Brain microvascular endothelial cell (primary cell): ENCODE measurements around the gene CRB2.

Experiments
- DNase-seq: peaks from one replicate; pipeline ENCODE4 v3.0.0-alpha.2; 2020
- H3K27ac ChIP-seq: fragments of 250-450 bp; sonication (Bioruptor Pico); 2 replicates; pipeline ENCODE4 v1.5.1; 2020; ENCODE audit warnings: mild to moderate bottlenecking, moderate library complexity
- H3K27me3 ChIP-seq: fragments of 250-450 bp; sonication (Bioruptor Pico); replicated peaks from 2 replicates; pipeline ENCODE4 v1.5.1; 2020; ENCODE audit warnings: mild to moderate bottlenecking
- H3K36me3 ChIP-seq: fragments of 250-450 bp; sonication (Bioruptor Pico); replicated peaks from 2 replicates; pipeline ENCODE4 v1.5.1; 2020; ENCODE audit warnings: mild to moderate bottlenecking
- H3K4me3 ChIP-seq: 2 replicates; pipeline ENCODE4 v1.5.1; 2011; ENCODE audit warnings: low read depth, mild to moderate bottlenecking, control low read depth, low read length, moderate library complexity
- in situ Hi-C: cut with HindIII; loops from 2 replicates; pipeline ENCODE4 v1.10.0; 2017; ENCODE audit warnings: low sequenced_read_pairs, low pct_ligation_motif_present
- TF ChIP-seq, protein P1 (sequence below): IDR thresholded peaks from 2 replicates; pipeline ENCODE4 v1.5.1; 2011; ENCODE audit warnings: low read depth, mild to moderate bottlenecking, moderate library complexity, low read length, control low read depth, inconsistent platforms; ENCODE audit errors: missing control alignments

CRB2 gene

DNA sequence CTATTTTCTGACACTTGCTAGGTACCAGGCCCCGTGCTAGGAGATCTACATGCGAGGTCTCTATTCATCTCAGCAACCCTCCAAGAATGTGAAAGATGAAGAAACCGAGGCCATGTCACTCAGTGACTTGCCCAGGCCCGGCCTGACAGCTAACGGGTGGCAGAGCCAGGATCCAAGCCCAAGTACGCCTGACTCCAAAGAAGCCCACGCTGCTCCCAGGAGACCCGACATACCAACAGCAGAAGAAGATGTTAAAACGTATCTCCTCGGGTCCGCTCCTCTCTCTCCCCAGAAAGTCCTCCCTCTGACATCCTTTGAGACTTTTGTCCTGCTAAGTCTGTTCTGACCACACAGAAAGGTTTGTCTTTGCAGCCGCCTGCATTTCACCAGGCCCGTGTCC is 65.2 kb downstream of the CRB2 start:
- no peak for DNase-seq
- no peaks in the 10 kb centered on the region for H3K27me3 ChIP-seq
- H3K4me3 ChIP-seq, result no peak overlapping the region
- no peaks in the 10 kb centered on the region for H3K36me3 ChIP-seq
- H3K27ac ChIP-seq, result no peak overlapping the region
- TF ChIP-seq, protein P1, sequence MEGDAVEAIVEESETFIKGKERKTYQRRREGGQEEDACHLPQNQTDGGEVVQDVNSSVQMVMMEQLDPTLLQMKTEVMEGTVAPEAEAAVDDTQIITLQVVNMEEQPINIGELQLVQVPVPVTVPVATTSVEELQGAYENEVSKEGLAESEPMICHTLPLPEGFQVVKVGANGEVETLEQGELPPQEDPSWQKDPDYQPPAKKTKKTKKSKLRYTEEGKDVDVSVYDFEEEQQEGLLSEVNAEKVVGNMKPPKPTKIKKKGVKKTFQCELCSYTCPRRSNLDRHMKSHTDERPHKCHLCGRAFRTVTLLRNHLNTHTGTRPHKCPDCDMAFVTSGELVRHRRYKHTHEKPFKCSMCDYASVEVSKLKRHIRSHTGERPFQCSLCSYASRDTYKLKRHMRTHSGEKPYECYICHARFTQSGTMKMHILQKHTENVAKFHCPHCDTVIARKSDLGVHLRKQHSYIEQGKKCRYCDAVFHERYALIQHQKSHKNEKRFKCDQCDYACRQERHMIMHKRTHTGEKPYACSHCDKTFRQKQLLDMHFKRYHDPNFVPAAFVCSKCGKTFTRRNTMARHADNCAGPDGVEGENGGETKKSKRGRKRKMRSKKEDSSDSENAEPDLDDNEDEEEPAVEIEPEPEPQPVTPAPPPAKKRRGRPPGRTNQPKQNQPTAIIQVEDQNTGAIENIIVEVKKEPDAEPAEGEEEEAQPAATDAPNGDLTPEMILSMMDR, result no peak
- in situ Hi-C loops, result no loop called here

DNA sequence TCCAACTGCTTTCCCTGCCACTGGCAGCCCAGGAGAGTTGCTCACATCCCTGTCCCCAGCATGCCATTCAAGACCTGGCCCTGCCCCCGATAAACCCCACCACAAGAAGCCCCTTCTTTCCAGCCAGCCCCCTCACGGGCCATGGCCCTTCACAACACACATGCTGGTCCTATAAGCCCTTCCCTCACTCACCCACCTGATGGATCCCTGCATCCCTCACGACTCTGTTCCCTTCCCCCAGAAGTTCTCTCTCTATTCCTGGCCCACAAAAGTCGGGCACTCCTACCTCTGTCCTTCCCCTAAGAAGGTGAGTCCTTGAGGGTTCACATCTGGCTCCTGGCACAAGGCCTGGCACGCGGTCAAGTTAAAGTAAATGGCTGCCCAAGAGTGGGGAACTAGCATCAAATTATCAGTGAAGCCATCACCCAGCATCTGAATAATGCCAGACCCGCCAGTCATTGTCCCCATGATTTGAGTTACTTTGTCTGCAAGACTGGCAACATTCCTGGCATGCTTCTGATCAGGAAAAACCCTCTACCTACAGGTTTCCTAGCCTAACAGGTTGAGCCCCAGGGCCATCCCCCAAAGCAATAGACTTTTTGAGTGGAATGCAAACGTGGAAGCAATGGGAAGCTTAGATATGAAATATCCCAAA is 65.9 kb downstream of the CRB2 start:
- in situ Hi-C loops, result no loop called here
- H3K27ac ChIP-seq, result no peak overlapping the region
- DNase-seq, result no peak
- H3K4me3 ChIP-seq, result no peak overlapping the region
- H3K27me3 ChIP-seq, result no peaks in the 10 kb centered on the region
- TF ChIP-seq, protein P1, result no peak
- no peaks in the 10 kb centered on the region for H3K36me3 ChIP-seq

DNA sequence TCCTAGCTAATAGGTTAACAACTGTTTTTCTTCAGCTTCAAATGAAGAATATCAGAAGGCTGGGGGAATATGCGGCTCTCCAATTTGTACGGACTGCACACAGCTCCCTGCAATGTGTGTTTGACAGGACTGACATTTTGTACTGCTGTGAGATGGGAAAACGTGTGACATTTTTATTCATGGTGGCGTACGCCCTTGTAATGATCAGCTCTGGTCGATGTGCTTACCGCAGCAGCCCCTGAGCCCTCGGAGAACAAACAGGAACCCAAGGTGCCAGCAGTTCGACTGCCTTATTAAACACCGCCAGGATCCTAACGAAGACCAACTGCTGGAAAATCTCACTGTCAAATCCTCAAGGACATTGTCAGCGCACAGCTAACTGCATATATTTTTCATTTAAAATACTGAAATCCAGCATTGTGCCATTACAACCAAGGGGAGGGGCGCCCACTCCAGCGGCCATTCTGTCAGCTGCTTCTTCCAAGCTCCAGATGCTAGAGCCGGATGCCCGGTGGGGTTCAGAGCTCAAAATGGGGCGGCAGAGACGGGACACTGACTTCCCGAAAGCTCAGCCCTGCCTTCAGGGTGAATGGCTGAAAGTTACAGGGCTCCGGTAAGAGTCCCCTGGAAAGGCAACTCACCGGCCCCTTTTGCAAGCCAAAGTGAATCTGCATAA is 66.8 kb downstream of the CRB2 start:
- H3K4me3 ChIP-seq, result no peak overlapping the region
- H3K27ac ChIP-seq, result no peak overlapping the region
- no peaks in the 10 kb centered on the region for H3K36me3 ChIP-seq
- TF ChIP-seq, protein P1, result no peak
- DNase-seq, result no peak
- in situ Hi-C loops, result no loop called here
- no peaks in the 10 kb centered on the region for H3K27me3 ChIP-seq

DNA sequence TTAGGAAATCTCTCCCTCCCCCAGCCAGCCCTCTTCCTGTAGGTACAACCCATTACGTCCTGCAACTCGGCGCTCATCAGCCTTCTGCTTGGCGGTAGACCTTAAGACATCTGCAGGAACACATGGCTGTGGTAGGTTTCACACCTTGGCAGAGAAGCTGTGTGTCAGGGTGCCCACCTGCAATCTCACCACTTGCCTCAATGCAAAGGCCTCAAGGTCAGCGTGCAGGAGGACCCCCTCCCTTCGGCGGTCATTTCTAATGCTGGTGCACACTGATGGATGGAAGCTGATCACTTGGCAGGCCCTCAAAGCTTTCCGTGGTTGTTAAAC is 67.3 kb downstream of the CRB2 start:
- TF ChIP-seq, protein P1, result no peak
- in situ Hi-C loops, result no loop called here
- no peak for DNase-seq
- H3K4me3 ChIP-seq, result no peak overlapping the region
- H3K27ac ChIP-seq, result no peak overlapping the region
- H3K27me3 ChIP-seq, result no peaks in the 10 kb centered on the region
- no peaks in the 10 kb centered on the region for H3K36me3 ChIP-seq

DNA sequence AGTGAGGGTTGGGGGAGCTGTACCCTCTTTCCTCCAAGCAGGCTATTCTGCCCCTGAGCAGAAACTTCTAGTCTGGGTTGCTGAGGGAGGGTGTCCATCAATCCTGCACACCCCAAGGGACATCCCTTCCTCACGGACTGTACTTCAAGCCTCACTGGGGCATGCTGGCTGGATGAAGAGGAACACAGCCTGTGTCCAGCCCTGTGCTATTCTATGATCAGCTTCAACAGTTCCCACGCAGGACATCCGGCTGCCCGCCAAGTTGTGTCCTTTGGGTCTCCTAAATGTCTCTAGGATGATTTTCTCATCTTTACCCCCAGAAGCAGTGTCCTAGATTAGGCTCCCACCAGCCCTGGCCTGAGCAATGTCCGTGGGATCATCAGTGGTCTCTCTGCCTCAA is 68.1 kb downstream of the CRB2 start:
- no peak for DNase-seq
- TF ChIP-seq, protein P1, result no peak
- Histone ChIP-seq H3K4me3 (no peak overlapping the region), H3K27me3 (no peaks in the 10 kb centered on the region), H3K36me3 (no peaks in the 10 kb centered on the region), H3K27ac (no peak overlapping the region)
- in situ Hi-C loops, result no loop called here

DNA sequence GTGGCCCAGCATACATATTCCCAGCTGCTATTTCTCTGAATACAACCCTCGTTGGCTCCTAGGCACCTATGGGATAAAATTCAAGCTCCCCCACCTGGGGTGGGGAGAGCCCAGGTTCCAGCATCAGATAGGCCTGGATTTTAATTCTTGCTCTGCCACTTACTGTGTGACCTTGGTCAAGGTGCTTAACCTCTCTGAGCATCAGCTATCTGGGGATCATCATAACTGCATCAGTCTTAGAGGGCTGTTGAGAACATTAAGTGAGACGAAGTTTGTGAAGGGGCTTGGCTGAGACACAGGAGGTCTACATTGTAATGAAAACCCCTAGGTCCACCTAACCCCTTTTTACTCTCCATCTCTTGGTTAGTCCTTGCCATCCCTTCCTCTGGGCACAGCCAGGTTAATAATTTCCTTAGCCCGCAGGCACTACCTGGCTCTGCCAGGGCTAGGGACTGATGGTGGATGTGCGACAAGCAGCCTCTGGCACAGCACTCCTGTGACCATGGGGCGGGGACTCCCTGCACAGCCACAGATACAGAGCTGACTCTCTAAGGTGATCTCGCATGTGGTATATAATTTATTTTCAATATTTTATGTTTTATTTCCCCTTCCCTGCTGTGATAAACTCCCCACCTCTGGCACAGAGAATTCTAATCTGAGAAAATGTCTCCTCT is 68.7 kb downstream of the CRB2 start:
- Histone ChIP-seq H3K27me3 (no peaks in the 10 kb centered on the region), H3K4me3 (no peak overlapping the region), H3K36me3 (no peaks in the 10 kb centered on the region), H3K27ac (no peak overlapping the region)
- in situ Hi-C loops, result no loop called here
- TF ChIP-seq, protein P1, result no peak
- no peak for DNase-seq
